Psoas muscle (tissue), 8 donors: ENCODE data around the gene PHACTR2. TPM values are rescaled to one million over a fixed set of nuclear protein-coding genes. Genes with fewer than 3 reads are reported as not detected.

Source experiments
- ATAC-seq, 4 donors: fragments of 200-7000 bp; cut with Tn5 transposase; one replicate each; pipeline ENCODE4 v1.9.1; 2020; ENCODE audit warnings: moderate library complexity in 3 of 4, mild to moderate bottlenecking in 2 of 4
- DNase-seq, 2 donors: peaks; one replicate each; pipeline ENCODE4 v3.0.0-alpha.2; 2020
- H3K27ac ChIP-seq: fragments of 200-600 bp; one replicate; pipeline ENCODE4 v1.8.0; 2022
- H3K27me3 ChIP-seq, 3 donors: fragments of 200-600 bp in 1 of 3; one replicate each; pipeline versions ENCODE4 v1.6.1 to v1.8.0; 2013 to 2022; ENCODE audit warnings: low read length in 2 of 3, mild to moderate bottlenecking in 2 of 3, moderate library complexity in 1 of 3; ENCODE audit not compliant: insufficient read depth in 3 of 3
- H3K36me3 ChIP-seq, 2 donors: fragments of 200-600 bp in 1 of 2; one replicate each; pipeline versions ENCODE4 v1.6.1 to v1.8.0; 2013 to 2022; ENCODE audit warnings: low read depth in 1 of 2, mild to moderate bottlenecking in 1 of 2, moderate library complexity in 1 of 2; ENCODE audit not compliant: insufficient read depth in 1 of 2
- H3K4me1 ChIP-seq: fragments of 200-600 bp; one replicate; pipeline ENCODE4 v1.8.0; 2022
- H3K4me3 ChIP-seq: fragments of 200-600 bp; one replicate; pipeline ENCODE4 v1.8.0; 2022; ENCODE audit warnings: mild to moderate bottlenecking
- H3K9me3 ChIP-seq: fragments of 200-600 bp; one replicate; pipeline ENCODE4 v1.8.0; 2022
- WGBS, 3 donors: extraction: QIAGEN DNeasy Blood & Tissue Kit; methylation state at CpG; one replicate each; pipeline versions ENCODE4 v1.1.6 to v1.1.7; 2013; 5-methylcytosine and 5-hydroxymethylcytosine counted together
- intact Hi-C, 2 donors: fragments of 100-400 bp; cut with DNase I; formaldehyde crosslinking; loops; one replicate each; pipeline versions ENCODE4 v1.11.0 to v1.14.2; 2022
- polyA plus RNA-seq, 3 donors: library from polyadenylated mRNA; stranded (reverse); fragments of 200-250 nt; gene quantifications; one replicate each; pipeline ENCODE4 v1.2.3, GENCODE V29; 2013
- total RNA-seq, 4 donors: library from RNA; stranded (reverse); fragmentation: NEBNext Ultra II Directional in 2 of 4; extraction: Animal tissue kit (Norgen Biotek cat#: 25700) in 2 of 4; gene quantifications; one replicate each; pipeline versions ENCODE4 v1.2.1 to v1.2.4, GENCODE V29; 2021 to 2023
- TF ChIP-seq, protein P1 (sequence below): fragments of 200-600 bp; IDR thresholded peaks from one replicate; pipeline ENCODE4 v1.8.0; 2022; ENCODE audit warnings: antibody characterized with exemption
- donor health status: healthy with polysubstance abuse.
- donor health status: DM: no; HTN: no; CAD: no; lungs with moderate emphysema.
- donor health status: Bipolar disorder and iron deficiency.
- donor health status: healthy.
- donor health status: DM: yes; HTN: yes; CAD: no.
- donor health status: DM: no; HTN: no; CAD: no.
- donor health status: DM: no; HTN: no; CAD: no.
- donor health status: DM: yes; HTN: yes; CAD: no.

Gene PHACTR2
- total and polyA plus RNA-seq, 7 donors = 3.4 to 48.8 (median 30.0) TPM

GRCh38 chr6:143821359-143821758 lies 143.6 kb downstream of the PHACTR2 start:
- TF ChIP-seq, protein P1, sequence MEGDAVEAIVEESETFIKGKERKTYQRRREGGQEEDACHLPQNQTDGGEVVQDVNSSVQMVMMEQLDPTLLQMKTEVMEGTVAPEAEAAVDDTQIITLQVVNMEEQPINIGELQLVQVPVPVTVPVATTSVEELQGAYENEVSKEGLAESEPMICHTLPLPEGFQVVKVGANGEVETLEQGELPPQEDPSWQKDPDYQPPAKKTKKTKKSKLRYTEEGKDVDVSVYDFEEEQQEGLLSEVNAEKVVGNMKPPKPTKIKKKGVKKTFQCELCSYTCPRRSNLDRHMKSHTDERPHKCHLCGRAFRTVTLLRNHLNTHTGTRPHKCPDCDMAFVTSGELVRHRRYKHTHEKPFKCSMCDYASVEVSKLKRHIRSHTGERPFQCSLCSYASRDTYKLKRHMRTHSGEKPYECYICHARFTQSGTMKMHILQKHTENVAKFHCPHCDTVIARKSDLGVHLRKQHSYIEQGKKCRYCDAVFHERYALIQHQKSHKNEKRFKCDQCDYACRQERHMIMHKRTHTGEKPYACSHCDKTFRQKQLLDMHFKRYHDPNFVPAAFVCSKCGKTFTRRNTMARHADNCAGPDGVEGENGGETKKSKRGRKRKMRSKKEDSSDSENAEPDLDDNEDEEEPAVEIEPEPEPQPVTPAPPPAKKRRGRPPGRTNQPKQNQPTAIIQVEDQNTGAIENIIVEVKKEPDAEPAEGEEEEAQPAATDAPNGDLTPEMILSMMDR = no peak
- ATAC-seq = no peak
- WGBS, 3 donors = 79 to 93% (median 92%) methylated on average over 6 of the region's 6 CpGs

DNA sequence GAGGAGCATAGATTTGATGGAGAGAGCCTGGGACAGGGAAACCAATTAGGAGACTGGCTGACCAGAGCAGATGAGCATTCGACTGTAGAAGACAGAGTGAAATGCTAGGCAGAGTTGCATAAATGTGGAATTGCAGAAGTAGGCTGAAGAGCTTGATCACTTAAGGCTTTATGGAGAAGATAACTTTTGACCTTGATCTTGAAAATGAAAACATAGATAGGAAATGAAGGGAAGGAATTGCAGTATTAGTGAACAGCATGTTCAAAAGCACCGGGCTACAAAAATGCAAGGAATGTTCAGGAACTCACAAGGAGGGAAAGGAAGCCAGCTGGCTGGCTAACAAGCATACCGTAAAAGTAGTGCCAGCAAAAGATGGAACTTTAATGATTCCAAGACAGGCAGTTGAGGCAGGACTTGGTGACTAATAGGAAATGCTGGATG lies 144.8 kb downstream of the PHACTR2 start:
- 34 to 41% (median 35%) methylated on average over 3 of the region's 3 CpGs for WGBS, 3 donors
- ATAC-seq = no peak
- H3K27me3 ChIP-seq = no peaks in the 10 kb centered on the region

More at GRCh38 chr6:143821359-143821758, 143.6 kb downstream of the PHACTR2 start:
- H3K27me3 ChIP-seq = no peaks in the 10 kb centered on the region
- DNase-seq = no peak
- intact Hi-C loops = no loop called here
- no peak overlapping the region for H3K4me3 ChIP-seq
- H3K4me1 ChIP-seq = no peaks in the 10 kb centered on the region
- H3K9me3 ChIP-seq = no peaks in the 10 kb centered on the region
- H3K27ac ChIP-seq = no peak overlapping the region
- H3K36me3 ChIP-seq = peaks cover 0 to 30% of the 10 kb centered on the region in 2 donors

GRCh38 chr6:143823548-143823947 lies 145.8 kb downstream of the PHACTR2 start:
- H3K9me3 ChIP-seq = no peaks in the 10 kb centered on the region
- no peaks in the 10 kb centered on the region for H3K27me3 ChIP-seq
- DNase-seq (no peak), ATAC-seq (no peak)
- peaks cover 0 to 37% of the 10 kb centered on the region in 2 donors for H3K36me3 ChIP-seq
- H3K27ac ChIP-seq = no peak overlapping the region
- H3K4me3 ChIP-seq = no peak overlapping the region
- TF ChIP-seq, protein P1 = no peak
- H3K4me1 ChIP-seq = no peaks in the 10 kb centered on the region
- intact Hi-C loops = no loop called here
- WGBS, 3 donors = 77 to 81% (median 78%) methylated on average over 6 of the region's 6 CpGs

More for the DNA sequence above, 144.8 kb downstream of the PHACTR2 start:
- H3K36me3 ChIP-seq = peaks cover 0 to 34% of the 10 kb centered on the region in 2 donors
- no peak overlapping the region for H3K4me3 ChIP-seq
- TF ChIP-seq, protein P1 = no peak
- H3K27ac ChIP-seq = no peak overlapping the region
- H3K9me3 ChIP-seq = no peaks in the 10 kb centered on the region
- intact Hi-C loops = no loop called here
- no peak for DNase-seq
- no peaks in the 10 kb centered on the region for H3K4me1 ChIP-seq

DNA sequence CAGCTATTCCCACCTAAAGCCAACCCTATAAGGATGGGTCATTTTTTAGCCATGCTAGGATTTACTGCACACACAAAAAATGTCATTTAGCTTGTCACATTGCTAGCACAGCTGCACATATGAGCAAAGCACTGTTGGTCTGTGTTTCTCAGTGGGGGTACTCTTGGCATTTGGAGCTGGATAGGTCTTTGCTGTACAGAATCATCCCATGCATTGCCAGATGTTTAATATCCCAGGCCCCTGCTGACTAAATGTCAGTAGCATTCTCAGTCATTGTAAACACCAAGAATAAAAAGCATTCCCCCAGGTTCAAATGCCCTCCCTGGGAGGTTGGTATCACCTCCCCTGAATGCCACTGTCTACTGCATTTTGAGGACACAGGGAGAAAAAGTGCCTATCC lies 150.8 kb downstream of the PHACTR2 start:
- Histone ChIP-seq H3K4me1 (no peaks in the 10 kb centered on the region), H3K9me3 (no peaks in the 10 kb centered on the region), H3K27ac (no peak overlapping the region), H3K4me3 (no peak overlapping the region), H3K36me3 (peaks cover 3 to 32% of the 10 kb centered on the region in 2 donors), H3K27me3 (no peaks in the 10 kb centered on the region)
- DNase-seq (no peak), ATAC-seq (no peak)
- TF ChIP-seq, protein P1 = no peak
- intact Hi-C loops = no loop called here

DNA sequence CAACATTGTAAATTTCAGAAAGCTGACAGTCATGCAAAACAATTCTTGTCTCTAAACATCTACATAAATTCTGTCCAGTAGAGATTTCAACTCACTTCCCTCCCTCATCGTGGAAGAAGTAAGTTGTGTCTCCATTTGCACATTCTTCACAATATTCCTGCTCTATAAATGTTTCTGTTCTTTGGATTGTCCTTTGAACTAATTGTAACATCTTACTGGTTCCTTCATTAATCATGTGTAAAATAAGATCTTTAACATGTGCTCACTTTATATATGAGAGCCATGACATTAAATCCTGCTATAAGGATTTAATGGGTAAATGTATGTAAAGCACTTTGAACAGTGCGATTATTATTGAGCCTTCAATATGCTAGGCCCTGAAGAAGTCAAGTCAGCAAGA lies 158.4 kb downstream of the PHACTR2 start:
- H3K27me3 ChIP-seq = no peaks in the 10 kb centered on the region
- DNase-seq = no peak
- no peak for ATAC-seq
- H3K4me3 ChIP-seq = no peak overlapping the region
- intact Hi-C loops = no loop called here
- WGBS, 3 donors = 89 to 92% (median 91%) methylated on average over 2 of the region's 2 CpGs
- H3K4me1 ChIP-seq = no peaks in the 10 kb centered on the region
- no peak overlapping the region for H3K27ac ChIP-seq
- TF ChIP-seq, protein P1 = no peak
- no peaks in the 10 kb centered on the region for H3K36me3 ChIP-seq
- no peaks in the 10 kb centered on the region for H3K9me3 ChIP-seq
